ENCODE results near the gene PTEN.

- TF ChIP-seq CTCF (IDR thresholded peaks at IDR 0.05): no peak
- TF ChIP-seq POLR2AphosphoS5 (IDR thresholded peaks at IDR 0.05): no peak
- TF ChIP-seq POLR2A (IDR thresholded peaks at IDR 0.05): no peak
- no peak for TF ChIP-seq EP300 (IDR thresholded peaks at IDR 0.05)
Measured at GRCh38 chr10:87928996-87929395, 65.6 kb downstream of the PTEN start.

Data from gastroesophageal sphincter (tissue), 3 donors.